Skin of body (tissue), 2 donors: ENCODE data around the gene FAM237A. TPM values are rescaled to one million over a fixed set of nuclear protein-coding genes. Genes with fewer than 3 reads are reported as not detected.

ENCODE experiments used
- DNase-seq: peaks from one replicate; lab custom pipeline; 2025; lab: John Stamatoyannopoulos, UW
- total RNA-seq: library from RNA; depleted of rRNA; stranded (reverse); fragments of >200 nt; gene quantifications from one replicate; pipeline ENCODE4 v1.2.3, GENCODE V29; 2014

The FAM237A gene
- total RNA-seq, result not detected

DNA sequence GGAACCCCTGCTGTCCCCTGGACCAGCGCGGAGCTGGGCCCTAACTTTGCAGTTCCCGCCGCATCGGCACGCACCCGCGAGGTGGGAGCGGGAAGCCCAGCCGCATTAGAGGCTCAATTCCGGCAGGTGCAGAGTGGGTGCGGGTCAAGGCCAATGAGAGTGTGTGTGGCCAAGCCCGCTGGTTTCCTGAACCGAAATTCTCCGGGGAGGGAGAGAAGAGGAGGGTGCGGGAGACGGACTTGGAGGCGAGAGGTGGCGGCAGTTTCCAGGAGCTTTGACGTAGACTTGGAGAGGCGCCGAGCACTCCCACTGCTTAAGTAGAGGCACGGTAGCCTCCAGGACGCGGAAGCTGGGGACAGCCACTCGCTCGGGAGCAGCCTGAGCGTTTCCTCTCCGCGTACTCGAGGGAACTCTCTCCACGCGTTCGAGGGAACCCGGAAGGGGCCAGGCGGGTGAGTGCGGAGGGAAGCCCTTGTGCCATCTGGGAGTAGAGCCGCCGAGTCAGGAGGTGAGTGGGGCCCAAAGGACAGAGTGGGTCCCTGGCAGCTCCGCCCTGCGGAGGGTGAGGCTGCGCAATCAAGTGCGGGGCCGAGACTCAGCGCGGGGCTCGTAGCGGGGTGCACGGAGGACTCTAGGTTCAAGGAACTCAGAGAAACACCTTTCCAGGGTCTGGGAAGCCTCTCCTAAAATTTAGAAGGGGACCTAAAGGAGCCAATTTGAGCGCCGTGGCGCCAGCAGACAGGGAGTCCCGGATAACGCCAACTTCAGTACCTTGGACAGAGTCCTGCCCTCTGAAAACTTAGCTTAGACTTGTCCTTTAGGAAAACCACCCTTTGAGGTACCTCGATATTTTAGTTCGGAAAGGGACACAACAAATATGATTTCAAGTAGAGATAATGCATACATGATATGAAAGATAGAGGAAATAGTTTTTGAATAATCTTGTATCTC is at the start of gene FAM237A:
TSS of gene FAM237A (plus strand) at position 413 of the 951 bp plus-strand sequence. CDS start 1,750 bp downstream, outside the sequence.
- no peak for DNase-seq

DNA sequence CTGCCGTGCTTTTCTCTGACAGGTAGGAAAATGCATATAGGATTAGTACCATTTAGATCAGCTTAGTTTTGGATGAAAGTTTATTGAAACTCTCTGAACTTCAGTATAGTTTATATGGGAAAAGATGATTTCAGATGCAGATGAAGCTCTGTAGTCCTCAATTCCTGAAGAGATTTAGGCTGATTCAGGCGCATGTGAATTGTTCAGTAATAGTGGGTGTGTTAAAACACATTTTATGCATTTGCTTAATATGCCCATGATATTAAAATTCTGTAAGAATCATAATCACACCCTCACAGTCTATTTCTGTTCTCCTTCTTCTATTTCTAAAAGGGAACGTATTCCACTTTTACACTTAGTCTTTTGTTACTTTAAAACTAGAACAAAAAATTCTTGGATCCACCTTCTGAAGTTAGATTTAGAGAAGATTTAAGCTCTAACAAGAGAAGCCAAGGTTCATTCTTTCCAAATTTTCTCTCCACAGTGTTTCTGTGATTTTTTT is 44.5 kb upstream of the FAM237A start:
- no peak for DNase-seq

DNA sequence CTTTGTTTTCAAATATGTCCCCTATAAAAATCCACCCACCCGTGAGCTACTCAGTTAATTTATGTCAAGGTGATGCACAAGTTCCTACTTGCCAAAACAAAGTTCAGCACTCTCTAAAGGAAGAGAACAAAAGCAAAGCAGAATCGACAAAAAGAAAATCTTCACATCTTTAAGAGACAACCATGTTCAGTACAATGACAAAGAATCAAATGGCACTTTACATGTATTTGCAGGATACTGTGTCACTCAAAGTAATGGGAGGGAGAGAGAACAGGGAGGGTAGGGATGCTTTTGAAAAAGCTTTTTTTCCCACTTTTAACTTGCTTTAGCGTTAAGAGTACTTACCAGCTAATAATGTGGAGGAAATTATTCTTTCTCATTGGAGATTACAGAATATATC is 39.0 kb upstream of the FAM237A start:
- no peak for DNase-seq

DNA sequence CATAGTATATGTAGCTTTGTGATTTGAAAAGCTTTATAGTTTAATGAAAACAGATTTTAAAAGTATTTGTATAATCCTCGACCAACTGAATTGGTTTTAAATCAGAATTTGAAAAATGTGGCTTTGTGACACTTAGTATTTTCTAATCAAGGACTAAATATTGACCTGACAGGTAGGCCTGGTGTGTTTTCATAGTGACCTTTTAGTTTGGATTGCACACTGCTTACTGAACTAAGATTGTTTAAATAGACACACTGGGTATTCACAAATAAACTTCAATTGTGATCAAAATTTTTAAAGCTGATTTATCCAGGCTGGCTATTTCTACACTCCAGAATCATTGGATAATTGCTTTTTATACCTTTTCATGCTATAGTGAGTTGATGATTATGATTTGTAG is 31.8 kb upstream of the FAM237A start:
- DNase-seq, result no peak

DNA sequence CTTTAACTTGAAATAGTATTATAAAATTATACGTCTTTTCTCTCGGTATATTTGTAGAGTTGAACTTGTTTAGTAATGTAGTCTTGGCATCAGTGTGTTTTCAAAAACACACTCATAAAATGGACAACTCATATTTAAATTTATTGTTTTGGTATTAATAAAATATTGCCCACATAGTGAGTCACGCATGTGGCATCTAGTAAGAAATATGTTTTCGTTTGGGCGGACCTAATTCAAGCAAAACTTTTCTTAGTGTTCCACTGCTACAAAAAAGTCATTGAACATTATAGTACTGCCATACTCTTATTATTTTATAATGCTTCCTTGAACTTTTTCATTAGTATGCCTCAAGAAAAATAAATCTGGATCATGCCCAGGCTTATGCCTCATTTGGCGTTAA is 31.1 kb upstream of the FAM237A start:
- no peak for DNase-seq

DNA sequence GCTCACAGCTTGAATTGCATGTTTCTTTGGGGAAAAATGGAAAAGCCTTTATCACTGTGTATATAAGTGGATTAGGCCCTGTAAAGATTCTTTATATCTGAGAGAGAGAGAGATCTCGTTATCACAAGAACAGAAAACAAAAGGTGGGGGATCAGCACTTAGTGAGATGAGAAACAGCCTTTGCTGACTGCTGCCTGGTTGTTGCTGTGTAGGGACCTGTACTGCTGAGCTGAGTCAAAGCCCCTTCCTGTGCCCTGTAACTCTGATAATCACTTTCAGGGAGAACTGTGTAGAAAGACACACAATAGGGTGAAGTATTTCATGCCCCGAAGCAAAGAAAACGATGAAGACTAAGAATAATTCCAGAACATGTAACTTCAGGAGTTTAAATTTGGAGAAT is 30.6 kb upstream of the FAM237A start:
- no peak for DNase-seq

DNA sequence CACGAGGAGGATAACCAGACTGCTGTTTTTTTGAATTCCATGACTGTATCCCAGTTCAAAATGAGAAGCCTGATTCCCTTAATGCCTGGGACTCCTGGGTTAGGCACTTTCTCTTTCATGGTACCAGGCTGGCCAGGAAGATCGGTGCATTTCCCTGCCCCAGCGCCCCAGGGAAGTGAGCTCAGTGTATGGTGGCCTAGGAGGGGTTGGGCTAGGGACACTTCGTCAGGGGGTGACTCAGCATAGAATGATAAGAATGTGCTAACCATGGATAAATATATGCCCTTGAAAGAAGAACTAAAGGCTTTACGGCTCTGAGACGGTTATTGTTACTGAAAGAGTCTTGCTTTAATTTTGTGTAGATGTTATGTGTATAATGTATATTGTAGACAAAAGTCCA is 27.5 kb upstream of the FAM237A start:
- no peak for DNase-seq

DNA sequence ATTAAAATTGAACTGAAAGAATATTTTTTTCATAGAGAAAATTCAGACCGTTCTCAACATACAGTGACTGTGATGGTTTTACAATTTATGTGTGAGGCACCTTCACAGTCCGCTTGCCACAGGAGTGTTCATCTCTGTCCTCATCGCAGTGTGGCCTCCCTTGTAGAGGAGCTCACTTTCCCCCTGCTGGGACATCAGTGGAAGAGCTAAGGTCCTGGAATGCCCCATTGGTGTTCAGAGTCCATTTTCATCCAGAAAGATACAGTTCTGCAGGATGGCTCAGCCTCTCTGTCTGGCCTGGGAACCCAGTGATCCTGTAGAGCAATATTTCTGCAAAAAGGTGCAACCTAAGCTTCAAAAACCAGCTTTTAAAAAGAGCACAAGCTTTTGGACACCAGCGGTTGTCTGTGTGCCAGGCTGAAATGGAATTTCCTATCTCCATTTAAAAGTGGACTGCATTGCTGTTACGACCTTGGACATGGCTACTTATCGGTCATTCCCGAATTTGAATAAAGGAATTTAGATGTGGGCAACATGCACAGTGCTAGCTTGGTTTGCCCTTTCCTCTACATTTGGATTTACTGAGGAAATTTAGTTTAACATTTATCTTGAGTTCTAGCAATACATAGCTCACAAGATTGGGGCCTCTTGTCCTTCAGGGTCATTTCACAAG is 26.7 kb upstream of the FAM237A start:
- DNase-seq, result no peak

DNA sequence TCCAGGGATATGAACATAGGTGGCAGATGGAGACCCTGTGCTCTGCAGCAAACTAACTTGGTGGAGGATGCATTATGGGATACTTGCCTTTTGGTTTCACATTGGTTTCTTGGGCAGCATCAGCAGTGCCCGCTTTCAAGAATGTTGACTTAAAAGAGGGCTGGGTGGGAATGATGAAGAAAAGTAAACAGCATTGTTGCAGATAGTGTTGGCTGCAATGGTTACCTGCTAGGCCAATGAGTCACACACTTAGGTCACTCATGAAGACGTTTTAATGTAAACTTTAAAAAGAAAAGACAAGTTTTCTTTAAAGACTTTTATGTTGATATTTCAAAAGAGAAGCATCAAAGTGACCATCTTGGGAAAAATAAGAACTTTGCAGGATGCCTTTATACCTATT is 26.1 kb upstream of the FAM237A start:
- no peak for DNase-seq

DNA sequence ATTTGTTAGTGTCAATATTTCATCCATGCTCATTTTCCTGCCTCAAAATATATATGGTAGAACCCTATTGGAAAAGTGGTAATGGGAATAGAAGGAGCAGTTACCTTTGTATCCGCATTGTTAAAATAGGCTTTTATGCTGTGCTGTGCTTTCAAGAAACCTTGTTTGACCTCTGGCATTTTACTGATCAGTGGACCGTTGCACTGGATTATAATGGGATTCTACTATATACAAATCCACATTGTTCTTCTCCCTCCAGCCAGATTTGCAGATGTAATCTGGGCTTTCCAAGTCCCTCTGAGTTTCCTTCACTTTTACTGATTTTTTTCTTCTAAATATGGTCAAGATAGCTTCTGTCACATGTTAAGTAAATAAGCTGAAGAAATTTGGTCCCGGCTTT is 23.3 kb upstream of the FAM237A start:
- DNase-seq, result no peak

DNA sequence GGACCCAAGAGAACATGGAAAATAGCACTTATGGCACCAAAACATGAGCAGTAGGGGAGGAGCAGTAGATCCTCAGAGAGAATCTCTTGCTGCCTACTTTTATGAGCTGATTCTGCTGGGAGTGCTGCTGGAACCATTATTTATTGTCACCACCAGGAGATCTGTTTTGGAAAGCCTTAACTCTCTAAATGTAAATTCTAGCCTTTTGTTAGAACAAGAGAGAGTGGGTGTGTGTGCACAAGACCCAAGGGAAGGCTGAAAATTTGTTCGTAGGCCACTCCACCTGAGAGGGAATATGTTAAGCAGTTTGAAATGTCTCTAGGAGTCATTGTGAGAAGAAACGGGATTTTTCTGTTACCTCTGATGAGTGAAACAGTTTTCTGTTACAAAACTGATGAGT is 16.2 kb upstream of the FAM237A start:
- DNase-seq, result no peak

DNA sequence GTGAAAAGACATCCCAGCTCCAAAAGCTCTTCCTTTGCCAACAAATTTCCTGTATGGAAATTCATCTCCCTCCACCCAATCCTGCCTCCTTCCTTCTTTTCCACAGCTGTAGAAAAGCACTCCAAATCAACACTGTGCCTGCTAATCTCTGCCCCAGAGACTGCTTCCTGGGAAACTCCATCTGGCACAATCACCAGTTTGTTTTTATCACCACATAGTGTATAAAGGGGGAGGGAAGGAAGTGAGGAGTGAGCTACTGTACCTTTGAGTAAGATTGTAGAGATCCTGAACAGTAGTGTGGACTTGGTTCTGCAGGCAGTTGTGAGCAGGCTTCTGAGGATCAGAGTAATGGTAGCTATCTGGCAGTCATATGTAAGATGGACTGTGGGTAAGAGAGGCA is 14.7 kb upstream of the FAM237A start:
- DNase-seq, result no peak

DNA sequence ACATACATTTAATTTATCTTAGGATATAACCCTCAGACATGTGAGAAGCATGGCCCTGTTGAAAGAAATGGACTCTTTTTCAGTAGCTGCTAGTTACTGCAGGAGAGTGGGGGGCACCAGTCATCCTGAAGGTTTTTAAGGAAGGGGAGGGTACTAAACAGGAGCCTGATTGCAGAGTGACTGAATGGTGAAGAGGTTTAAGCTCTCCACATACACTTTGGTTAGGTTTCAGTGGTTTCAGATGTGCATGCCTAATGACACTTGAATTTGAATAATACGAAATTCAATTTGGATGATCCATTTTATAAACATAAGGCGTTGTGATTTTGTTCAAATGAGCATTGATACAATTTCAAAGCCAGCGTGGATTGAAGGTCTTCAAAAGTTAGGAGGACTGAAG is 10.9 kb upstream of the FAM237A start:
- no peak for DNase-seq

DNA sequence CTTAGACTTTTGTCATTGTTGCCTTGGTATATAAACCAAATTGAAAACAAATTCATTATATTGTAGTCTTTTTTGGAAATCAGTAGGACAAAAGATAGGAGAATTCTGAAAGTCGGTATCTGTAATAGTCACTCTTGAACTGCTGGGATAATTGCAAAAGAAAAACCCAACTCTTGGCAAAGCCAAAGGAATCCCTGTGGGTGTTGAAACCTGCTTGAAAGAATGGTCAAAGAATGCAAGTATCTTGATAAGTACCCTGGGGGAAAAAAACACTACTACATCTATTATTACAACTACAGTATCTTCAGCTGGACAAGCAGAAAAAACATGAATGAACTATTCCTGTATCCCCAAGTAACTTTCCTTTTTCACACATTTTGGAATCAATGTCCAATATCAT is 7.3 kb upstream of the FAM237A start:
- DNase-seq, result no peak

DNA sequence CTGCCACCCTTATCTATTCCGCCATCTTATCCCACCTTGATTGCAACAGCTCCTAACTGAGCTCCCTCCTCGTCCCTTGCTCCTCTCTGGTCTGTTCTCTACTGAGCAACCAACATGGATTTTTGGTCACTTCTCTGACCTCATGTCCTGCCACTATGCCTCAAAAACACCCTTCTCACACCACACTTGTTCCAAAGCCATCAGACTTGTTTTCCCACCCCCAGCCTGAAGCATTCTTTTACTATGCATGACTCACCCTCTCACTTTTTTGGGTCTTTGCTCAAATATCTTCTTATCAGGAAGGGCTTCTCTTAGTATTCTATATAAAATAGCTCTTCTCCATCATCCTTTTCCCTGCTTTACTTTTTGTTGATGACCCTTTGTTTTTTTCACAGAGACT is 2.7 kb upstream of the FAM237A start:
- no peak for DNase-seq

DNA sequence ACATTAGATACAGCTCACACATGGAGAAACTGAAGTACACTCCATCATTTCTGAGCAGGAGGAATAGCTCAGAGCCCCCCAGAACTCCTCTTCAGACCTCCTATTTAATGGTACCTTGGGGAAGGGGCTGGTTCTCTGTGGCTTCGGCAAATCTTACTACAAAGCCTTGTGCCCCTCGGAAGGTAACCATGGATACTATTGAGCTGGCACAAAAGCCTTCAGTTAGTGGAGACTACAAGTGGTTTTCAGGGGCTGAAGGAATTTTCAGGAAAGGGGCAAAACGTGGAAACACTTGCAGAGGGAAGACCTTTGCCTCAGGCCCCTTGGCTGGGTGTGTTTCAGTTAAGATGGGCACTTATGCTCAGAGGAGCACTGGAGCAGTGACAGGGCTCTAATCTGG is 1.1 kb upstream of the FAM237A start:
- DNase-seq, result no peak

DNA sequence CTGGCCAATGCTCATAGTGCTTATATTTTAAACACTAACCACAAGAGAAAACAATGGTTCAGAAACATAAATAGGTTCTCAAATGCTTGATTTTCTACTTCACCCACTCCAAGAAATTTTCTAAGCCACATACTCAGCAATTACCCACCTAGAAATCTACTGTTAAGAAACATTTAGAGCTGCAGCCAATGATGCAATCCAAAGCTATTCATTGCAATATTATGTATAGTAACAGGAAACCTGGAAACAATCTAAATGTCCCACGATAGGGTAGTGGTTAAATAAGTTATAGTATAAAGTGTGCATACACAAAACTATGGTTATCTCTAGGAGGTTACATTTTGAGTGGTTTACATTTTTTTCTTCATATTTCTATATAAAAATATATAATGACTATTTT is 5.7 kb downstream of the FAM237A start:
- no peak for DNase-seq

DNA sequence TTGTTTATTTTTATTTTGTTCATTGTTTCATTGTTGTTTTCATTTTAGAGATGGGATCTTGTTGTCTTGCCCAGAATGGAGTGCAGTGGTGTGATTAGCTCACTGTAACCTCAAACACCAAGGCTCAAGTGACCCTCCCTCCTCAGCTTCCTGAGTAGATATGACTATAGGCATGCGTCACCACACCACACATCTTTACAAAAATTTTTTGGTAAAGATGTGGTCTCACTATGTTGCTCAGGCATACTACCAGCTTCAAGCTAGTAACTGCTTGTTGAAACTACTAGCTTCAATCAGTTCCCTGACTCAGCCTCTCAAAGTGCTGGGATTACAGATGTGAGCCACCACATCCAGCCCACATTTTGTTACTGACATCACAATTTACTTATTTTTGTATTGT is 14.8 kb downstream of the FAM237A start:
- DNase-seq, result no peak

DNA sequence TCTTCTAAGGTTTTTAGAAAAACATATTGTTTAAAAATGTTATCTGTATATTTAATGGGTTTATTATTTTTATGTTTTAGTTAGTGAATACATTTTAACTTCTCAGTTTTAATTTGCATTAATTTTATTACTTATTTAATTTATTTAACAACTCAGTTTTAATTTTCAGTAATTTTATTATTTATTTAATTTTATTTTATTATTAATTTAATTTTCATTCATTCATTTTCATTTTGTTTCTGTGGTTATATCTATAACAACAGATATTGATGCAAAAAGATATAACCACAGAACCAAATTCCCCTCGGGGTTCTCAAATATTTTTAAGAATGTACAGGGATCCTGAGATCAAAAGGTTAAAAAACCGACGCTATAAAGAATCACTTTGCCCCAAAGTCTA is 23.0 kb downstream of the FAM237A start:
- no peak for DNase-seq

DNA sequence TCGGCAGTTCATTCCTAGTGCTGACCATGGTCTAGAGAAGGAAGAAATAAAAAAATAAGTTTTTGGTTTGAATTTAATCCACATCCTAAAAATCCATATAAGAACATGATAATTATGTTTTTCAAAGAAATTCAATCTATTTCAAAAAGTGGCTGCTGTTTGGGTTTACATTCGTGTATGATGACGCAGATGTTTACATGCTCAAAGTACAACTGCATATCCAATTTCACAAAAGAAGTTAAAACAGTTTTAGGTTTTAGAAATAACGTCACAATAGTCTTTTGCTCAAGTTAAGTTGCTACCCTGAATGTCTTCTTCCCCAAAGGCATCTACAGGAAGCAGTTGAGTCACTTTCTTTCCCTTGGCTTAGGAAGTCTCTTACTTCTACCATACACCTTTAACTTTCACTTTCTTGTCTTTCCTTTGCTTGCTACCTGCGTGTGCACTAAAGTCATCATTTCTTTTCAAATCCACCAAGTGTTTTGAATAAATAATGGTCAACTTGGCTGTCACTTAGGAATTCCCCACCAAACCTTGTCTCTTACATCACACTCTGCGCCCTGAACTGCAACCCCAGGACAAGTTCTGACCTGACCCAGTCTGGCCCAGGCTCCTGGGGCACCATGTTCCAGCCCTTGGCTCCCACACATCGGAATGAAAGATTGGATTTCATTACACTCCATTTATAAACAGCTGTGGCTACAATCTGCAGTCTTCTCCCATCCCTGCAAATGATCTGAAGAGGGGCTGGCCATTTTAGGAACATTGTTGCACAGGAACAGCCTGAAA is 28.4 kb downstream of the FAM237A start:
- no peak for DNase-seq

DNA sequence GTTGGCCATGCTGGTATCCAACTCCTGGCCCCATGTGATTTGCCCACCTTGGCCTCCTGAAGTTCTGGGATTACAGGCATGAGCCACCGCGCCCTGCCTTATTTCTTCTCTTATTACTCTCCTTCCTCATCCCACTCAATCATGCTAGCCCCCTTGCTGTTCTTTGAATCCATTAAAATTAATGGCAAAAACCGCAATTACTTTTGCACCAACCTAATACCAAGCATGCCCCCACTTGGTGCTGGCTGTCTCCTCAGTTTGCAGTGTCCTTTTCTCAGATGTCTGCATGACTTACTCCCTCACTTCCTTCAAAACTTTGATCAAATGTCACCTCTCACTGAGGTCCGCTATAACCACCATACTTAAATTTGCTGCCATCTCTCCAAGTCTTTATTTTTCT is 41.3 kb downstream of the FAM237A start:
- DNase-seq, result no peak

DNA sequence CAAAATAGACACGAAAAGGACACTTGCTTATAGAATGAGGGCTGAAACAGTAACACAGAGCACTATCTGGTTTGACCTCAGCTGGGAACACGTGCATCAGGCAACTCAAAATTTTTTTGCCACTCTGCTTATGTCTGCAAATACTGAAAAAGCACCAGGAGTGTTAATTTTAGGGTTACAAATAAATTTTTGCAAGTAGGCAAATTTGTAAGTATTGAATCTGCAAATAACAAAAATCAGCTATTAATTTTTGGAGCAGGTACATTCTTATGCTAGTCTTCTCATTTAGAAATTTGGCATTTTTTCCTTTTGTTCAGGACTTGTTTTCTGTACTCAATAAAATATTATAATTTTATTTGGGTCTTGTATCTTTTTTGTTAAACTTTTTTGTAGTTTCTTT is 46.2 kb downstream of the FAM237A start:
- no peak for DNase-seq
